Measurements from ENCODE around the gene SHB. TPM values are rescaled to one million over a fixed set of nuclear protein-coding genes. Genes with fewer than 3 reads are reported as not detected.

Gene SHB
- total RNA-seq, 1 experiment from 2014 or later, result 27.1 TPM

DNA sequence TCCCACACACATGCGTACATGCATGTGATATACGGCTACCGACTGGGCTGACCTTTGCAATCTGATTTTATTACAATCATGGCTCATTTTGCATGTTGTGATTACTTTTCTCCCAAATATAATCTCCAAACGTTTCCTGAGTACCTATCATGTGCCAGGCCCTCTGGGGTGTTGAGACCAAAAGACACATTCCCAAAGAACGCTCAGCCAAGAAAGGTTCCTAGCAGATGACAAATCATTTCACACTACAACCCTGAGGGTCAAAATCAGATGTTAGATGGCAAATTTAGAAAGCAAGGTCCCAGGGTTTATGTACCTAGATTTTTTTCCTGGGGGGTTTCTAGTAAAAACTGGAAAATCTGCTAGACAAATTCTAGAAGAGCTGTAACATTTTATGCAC is 132.7 kb downstream of the SHB start:
- no peak for DNase-seq (ENCODE audit: low read depth)

DNA sequence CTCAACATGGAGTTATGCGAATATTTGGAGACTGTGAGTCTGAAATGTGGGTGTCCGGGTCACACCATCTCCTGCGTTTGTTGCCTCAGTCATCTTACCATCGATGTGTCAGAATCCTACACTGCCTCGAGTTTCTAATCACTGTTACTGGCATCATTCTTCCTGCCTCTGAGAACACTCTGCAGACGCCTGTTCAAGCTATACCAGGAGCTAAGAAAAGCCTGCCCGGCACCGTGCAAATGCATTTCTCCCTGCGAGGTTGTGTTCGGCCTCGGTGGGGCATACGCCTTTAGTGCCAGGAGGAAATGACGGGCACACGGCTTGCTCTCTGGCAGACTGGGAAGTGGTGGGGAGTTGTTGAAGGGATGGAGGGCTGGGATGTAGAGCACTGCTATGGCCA is 133.9 kb downstream of the SHB start:
- no peak for DNase-seq (ENCODE audit: low read depth)

DNA sequence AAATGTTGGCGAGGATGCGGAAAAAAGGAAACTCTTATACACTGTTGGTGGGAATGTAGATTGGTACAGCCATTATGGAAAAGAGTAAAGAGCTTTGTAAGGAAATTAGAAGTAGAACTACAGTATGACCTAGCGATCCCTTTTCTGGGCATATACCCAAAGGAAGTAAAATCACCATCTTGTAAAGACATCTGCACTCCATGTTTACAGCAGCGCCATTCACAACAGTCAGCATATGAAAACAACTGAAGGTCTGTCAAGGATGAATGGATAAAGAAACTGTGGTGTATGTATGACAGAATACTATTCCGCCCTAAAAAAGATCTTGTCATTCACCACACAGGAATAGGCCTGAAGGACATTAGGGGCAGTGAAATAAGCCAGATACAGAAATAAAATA is 137.4 kb downstream of the SHB start:
- DNase-seq (ENCODE audit: low read depth), result no peak

DNA sequence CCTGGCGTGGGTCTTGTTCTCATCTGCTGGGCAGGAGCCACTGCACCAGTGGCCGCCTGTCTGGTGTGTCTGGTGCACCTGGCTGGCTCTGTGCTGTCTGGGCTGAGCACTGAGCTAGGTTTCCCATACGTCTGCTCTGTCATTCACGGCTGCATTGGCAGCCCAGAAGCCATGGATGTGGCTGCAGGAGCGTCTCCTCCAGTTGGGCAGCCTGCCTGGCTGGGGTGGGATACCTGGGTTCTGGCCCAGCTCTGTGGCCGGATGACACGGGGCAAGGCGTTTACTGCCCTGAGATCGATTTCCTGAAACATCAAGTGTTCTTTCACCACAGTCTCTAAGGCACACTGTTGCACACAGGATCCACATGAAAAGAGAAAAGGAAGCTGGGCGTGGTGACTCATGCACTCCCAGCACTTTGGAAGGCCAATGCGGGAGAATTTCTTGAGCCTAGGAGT is 139.6 kb downstream of the SHB start:
- peak; percentile 70 for DNase-seq (ENCODE audit: low read depth)

DNA sequence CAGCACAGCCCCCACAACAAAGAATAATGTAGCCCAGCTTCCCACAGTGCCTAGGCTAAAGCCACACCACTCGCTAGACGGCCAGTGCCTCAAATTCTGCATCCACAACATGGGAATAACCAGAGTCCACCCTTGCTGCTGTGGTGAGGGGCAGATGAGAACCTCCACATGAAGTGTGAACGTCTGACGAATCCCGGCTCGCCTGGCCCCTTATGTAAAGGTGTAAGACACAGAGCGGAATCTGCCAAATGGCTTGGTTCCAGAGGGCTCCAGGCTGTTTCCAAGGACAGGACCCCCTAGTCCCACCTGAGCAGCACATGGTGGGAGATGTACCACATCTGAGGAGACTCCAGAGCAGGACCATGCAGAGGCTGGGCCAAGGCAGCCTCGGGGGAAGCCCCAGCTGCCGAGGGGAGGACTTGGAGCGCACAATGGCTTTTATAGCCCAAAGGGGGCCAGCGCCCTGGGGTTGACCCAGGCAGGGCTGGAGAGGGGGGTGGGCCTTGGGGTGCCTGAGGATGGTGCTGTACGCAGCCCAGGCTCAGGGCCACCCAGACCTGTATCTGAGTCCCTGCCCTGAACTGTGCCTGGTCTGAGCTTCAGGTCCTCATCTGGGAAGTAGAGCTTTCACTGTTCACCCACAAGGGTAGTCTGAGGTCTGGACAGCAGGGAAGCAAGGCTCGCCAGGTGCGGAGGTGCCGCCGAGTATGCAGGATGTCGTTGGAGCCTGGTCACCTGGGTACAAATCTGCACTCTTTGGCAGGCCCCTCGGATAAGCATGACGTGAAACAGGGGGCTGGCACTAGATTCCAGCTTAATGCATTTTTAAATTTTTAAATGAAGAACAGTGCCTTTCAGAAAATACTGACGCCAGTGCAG is 140.2 kb downstream of the SHB start:
- no peak for DNase-seq (ENCODE audit: low read depth)

DNA sequence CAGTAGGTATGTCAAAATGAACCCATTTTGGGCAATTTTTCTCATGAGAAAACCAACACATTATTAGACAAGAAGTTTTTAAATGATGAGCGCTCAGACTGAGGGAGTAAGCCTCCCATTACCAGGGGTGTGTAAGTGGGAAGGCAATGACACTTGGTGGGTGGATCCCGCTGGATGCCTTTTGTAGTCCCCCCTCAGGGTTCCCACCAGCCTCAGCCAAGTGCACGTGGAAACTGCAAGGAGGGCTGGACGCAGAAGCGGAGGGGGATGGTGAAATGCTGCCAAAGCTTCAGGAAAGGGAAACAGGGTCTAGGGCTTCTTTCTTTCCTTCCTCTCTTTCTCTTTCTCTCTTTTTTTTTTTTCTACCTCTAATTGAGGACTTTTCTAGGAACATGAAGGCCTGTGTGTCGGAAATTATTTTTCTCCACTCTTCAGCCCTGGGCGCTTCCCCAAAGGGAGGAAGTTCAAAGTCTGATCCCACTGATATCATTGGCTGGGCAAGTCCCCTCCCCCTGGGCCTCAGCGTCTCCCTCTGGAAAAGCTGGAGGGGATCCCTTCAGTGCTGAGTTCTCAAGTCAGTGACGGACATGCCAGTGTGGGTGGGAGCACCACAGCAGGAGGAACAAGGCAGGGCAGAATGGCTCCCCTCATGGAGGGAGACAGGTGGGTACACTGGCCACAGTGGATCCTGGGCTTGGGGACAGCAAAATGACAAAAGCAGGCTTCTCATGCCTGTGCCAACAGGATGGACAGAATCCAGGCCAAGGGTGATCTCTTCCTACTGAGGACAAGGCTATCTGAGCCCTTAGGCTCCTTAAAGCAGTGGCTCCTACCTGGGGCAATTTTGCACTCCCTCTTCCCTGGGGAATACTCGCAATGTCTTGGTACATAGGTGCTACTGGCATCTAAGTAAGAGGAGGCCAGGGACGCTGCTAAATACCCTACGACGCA is 141.2 kb downstream of the SHB start:
- DNase-seq (ENCODE audit: low read depth), result no peak

DNA sequence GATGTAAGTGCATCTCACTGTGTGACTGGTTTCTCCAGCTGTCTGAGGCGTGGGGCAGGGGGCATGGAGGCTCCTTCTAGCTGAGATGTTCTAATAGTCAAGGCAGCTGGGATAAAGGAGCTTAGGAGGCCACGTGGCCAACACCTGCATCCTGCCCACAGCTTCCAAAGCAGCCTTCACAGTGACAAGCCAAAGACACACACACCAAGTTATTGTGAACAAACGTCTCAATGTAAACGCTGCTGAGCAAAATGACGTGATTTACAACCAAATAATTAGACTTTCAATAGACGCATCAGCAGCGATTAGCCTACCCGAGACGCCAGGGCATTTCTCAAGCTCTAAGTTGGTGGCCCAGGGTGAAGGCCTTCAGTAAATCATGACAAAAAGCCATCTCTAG is 141.9 kb downstream of the SHB start:
- DNase-seq (ENCODE audit: low read depth), result no peak

DNA sequence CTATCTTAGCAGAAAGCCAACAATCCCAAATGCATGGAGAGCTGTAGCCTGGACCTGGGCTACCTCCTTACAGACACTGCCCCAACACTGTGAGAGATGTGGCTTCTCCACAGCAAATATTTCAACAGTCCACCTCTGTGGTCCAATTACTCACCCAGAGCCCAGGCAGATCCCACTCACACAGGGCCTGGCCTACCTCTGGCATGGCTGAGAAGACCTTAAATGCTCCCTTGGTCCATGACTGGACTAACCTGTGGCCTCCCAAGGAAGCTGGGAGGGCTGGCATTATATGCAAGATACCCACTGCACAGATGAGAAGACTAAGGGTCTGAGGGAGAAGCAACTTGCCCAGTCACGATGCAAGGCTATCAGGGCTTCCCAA is 142.3 kb downstream of the SHB start:
- DNase-seq (ENCODE audit: low read depth), result peak; percentile 19

DNA sequence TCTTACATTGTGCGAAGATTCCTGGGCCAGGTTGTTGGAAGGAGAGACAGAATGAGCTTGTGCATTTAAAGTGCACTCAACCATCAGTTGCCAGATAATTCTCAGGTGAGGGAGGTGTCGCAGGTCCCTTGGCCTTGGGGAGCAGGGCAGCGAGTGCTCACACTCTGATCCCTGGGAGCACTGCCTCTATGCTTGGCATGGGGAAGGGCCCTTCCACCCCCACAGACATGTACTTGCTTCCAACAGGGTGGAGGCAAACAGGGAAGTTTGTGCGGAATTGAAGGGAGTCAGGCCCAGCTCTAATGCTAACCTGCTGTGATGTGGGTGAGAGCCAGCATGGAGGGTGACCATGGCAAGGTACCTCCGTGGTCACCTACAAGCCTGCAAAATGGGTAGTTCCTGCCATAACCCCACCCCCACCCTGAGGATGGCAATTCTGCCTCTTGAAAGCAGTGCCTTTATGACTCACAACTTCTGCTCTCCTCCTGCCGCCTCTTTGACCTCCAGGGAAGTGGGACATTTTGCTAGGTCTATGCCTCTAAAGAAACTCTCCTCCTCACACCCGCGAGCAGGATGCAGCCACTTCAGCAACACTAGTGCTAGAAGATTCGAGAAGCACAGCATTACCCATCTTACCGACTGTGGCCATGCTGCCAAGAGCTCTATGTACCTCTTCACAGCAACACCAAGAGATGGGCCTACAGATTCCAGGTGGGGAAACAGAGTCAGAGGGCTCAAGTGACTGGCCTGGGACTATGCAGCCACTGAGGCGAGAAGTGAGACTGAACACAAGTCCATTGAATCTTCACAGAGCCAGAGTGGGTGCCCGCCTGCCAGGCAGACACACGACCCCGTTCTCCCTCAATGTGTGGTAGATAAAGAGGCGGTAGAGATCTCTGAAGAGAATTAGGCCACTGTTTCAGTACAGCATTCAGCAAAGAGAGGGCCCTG is 143.0 kb downstream of the SHB start:
- peak; percentile 27 for DNase-seq (ENCODE audit: low read depth)

DNA sequence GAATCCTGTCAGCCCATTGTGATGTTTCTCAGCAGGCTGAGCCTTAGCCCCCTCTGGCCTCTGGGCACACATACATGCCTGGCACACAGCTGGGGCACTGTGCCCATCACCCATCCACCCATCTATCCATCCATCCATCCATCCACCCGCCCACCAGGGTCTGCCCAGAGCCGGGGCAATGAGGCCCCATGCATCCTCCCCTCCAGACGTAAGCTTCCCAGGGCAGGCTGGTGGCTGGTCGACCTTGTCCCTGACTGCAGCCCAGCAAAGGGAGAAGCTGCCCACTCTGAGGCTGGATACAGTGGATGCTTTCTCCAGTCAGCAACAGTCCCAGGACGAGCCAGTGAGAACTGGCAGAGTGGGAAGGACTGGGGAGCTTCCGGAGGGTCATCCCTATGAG is 144.0 kb downstream of the SHB start:
- no peak for DNase-seq (ENCODE audit: low read depth)

DNA sequence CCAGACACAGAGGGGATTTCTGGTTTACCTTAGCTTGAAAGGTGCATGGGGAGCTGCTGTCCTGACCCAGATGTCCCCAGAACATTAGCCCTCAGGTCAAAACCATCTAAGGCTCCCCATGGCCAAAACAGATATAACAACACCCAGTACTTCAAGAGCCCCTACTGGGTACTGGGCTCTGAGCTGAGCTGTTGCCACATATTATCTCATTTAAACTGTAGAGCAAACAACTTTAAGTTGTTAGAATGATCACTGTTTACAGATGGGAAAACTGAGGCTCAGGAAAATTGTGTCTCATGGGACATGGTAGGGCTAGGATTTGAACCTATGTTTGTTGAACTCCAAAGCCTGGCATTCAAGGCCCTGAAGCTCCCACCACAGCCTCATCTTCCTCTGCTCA is 144.5 kb downstream of the SHB start:
- no peak for DNase-seq (ENCODE audit: low read depth)

DNA sequence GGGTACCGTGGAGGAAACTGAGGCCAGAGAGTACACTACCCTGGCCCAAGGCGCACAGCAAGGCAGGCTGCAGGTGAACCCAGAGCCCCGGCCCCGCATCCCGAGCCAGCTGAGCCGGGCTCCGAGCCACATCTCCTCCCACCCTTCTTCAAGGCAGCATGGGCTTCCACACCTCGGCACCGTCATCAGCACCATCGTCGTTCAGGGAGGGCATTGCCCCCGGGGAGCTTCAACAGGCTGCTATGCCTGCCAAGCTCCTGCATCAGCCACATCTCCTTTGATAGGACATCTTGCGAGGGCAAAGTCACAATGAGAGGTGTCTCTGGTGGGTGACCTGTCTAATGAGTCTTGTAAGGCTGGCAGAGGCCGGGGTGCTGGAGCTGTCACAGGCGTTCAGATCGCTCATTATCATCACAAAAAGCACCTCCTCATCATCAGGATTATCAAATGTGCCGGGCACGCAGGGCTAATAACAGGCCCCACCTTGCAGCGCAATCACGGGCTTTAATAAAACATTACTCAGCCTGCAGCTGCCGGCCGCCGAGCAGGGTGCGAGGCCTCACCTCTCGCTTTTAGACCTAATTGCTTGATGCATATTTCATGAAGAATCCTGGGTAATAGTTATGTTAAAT is 145.1 kb downstream of the SHB start:
- no peak for DNase-seq (ENCODE audit: low read depth)

DNA sequence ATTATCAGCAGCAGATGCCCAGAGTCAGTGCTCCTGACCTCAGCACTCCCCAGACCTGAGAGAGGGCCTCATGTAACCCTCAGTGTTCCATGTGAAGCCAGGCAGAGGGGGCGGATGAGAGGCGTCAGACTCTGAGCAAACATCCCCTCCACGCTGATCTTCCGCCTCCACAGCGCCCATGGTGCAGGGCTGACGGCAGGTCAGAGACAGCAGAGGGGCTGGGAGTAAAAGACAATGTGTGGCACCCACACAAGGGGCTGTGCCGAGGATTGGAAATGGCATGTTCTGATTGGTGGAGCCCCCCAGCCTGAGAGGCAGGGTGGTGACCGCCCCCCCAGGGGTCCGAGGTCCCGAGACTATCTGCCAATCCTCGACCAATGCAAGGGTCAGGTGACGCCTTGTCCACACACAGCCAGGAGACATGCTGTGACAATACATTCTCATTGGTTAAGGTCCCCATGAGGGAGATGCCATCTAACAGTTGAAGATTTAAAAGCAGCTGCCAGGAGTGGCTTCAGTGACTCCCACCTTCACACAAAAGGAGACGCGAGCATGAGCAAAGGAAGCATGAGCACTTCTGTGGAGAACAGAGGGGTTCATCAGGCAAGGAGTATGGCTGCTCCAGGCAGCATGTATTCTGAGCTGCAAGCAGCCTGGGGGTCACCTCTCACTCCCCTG is 145.8 kb downstream of the SHB start:
- no peak for DNase-seq (ENCODE audit: low read depth)

DNA sequence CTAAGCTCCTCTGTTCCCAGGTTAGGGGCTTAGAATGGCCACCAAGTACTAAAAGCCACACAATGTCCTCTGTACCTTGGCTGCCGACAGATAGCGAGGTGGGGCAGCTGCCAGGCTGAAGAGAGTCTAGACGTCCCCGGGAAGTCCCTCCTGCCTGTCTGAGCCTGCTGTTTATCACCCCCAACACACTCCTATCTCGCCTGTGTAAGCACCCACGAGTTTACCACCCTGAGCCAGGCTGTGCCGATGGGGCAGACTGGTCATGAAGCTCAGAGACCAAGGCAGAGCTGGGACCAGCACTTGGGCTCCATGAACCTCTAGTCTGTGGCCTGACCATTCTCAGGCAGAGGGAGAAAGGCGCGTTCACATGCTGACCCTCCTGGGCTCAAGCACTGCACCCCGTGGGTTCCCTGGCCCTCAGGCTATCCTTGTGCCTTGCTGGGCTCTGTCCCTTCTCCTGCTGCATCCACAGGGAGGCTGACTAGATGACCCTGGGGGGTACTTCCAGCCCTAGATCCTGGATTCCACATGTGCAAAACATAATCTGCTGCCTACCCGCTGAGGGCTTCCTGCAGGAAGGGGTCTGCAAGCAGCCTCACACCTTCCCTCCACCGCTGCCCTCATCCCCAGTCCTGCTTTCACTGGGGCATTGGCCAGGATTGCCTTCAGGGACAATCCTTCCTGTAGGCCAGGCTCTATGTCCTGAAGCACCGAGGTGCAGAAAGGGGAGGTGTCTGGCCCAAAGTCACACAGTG is 146.5 kb downstream of the SHB start:
- DNase-seq (ENCODE audit: low read depth), result no peak

DNA sequence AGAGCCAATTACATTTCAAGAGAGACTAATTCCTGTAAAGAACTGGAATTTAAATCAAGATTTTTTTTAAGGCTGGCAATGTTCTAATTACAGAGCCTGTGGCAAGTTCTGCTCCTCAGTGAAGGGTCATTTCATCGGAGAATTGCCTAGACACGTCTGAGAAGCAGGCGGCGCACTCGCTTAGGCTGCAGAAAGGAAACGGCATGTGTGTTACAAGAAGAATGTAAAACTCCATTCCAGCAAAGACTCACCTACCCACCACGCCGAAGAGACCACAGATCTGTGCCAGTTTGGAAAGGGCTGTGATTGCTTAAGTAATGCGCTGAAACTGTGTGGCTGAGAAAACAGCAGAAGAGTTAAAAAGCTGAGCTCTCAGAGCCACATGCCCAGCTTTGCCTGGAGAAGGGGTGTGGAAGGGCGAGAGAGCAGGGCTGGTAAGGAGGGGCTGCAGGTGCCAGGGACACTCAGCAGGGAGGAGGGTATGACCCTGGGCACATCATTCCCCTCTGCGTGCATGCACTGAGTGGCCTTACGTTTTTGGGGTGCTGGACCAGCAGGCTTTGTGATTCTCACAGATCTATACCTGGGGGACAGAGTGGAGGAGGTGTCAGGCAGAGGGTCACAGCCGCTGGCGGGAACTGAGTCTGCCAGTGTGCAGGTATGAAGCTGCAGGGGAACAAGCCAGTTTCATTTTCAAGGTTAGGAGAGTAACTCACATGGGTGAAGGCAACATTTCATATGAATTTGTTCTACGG is 147.3 kb downstream of the SHB start:
- DNase-seq (ENCODE audit: low read depth), result no peak

DNA sequence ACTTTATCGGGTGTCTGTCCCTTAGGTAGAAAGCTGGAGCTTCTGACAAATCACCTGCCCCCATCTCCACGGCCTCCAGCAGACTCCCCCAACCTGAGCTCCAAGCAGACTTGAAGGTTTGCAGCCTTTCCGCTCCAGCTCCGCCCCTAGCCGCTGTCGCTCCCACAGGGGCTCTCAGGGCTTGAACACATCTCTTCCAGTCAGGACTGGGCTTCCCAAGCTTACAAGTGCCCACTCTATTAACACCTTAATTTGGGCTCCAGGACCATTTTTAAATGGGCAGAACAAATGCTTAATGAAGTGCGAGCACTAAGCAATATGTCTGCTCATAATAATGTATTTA is 147.9 kb downstream of the SHB start:
- DNase-seq (ENCODE audit: low read depth), result no peak

DNA sequence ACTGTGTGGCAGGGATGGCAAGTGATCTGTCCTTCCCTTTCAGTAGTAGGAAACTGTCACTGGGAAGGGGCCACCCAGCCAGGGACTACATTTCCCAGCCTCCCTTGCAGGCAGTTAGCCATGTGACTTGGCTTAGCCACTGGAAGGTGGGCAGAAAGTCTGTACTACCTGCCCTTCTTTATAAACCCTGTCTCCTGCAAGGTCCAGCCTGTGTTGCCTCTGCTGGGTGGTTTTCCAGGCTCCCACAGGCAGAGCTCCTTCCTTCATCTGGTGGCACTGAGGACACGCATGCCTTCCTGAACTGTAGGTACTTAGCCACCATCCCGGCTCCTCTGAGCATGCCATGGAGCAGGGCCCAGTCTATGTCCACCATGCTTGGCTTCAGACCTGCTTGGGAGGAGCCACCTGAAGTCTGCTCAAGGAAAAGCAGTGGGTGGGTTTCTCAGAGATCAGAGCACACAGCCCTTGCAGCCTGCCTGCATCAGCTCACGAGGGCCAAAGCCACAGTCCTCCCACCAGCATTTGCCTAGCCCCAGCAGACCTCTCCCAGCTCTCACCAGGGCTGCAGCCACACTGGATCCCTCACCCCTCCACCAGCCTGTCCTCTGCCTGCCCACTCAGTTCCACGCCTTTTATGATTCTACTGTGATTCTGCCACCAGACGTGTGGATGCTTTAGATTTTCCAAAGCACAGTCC is 148.4 kb downstream of the SHB start:
- DNase-seq (ENCODE audit: low read depth), result no peak

DNA sequence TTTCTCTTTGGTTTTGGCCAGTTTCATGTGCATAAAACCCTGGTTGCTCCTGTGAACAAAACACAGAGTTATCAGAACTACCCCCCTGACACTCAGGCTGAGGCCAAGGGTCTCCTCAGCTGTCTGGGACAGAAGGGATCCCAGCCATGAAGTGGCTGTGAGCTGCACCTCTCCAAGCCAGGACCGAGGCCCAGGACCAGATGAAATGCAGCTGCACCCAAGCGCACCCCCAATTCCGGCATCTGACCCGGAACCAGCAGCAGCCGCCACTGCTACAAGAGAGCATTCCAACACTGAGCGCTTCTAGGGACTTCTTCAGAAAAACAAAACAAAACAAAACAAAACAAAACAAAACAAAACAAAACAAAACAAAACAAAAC is 149.1 kb downstream of the SHB start:
- DNase-seq (ENCODE audit: low read depth), result no peak

Data from LHCN-M2 (cell line).